ENCODE data around the gene KCNH4. TPM values are rescaled to one million over a fixed set of nuclear protein-coding genes. Genes with fewer than 3 reads are reported as not detected.

The KCNH4 gene
- total RNA-seq, 1 donor: not detected

DNA sequence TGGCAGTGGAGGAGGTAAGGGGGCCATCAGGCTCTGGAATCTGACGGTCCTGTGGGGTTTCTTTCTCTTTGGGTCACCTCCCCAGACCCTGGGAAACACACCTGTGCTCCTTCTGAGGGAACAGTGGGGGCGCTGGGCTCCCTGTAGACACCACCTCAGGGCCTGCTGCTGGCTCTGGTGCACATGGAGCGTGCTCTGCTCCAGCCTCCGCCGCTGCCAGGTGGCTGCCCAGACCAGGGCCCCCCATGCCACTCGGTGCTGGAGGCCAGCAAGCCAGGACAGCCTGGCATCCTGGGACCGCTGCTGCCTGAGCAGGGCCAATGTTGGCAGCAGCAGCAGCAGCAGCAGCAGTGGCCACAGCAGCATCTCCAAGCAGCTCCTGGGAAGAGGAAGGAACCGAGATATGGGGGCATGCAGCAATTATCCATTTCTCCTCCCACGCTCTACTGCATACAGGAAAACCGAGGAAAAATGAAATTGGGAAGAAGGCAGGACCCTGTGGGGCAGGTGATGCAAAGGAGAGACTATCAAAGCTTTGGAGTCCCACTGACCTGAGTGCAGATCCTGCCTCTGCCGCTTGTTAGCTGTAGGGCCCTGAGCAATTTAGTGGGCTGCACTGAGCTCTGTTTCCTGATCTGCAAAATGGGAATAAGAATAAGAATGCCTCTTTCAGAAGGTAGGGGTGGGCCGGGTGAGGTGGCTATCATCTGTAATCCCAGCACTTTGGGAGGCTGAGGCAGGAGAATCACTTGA lies 12.4 kb upstream of the KCNH4 start:
- no peak for TF ChIP-seq CTCF (IDR thresholded peaks at IDR 0.05; ENCODE audit: insufficient read depth, low read depth, low read length)
- H3K4me3 ChIP-seq (ENCODE audit: low read depth, low read length): peak overlapping the region; percentile 91
- no peak for DNase-seq (ENCODE audit: low read depth)

DNA sequence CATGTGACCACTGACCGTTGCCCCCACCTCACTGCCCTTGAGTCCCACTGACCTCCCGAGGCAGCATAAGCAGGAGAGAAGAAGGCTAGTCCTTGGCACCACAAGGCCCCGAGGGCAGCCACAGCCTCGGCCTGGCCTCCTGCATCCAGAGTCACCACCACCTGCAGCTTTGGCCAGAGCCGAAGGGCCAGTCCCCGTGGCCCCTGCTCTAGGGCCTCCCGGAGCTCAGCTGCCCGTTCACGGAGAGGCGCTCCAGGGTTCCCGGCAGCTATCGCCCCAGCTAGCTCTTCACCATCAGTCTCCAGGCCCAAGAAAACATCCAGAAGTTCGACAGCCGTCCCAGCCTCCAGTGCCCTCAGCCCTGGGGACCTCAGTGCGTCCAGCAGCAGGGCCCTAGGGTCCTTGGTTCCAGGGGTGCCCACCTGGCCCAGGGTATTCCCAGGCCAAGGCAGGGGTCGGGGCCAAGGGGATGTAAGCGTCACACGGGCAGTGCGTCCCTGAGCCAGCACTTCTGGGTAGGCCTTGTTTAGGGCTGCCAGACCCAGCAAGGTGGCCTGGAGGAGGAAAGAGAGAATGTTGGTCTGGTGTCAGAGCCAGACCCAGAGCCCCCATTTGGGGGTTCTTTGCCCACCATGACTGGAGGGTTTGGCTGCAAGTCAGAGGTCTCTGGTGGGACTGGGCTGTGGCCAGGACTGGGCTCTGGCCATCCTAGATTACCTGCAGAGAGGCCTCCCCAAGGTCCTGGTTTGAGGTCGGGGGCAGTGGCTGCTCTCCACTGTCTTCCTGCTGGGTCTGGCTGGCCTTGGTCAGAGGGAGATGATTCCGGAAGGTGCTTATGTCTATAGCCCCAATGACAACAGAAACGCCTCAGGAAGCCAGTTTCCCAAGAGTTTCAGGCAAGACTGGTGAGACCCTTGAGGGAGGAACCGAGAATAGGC lies 11.5 kb upstream of the KCNH4 start:
- no peak for DNase-seq (ENCODE audit: low read depth)
- no peak for TF ChIP-seq CTCF (IDR thresholded peaks at IDR 0.05; ENCODE audit: insufficient read depth, low read depth, low read length)
- no peak overlapping the region for H3K4me3 ChIP-seq (ENCODE audit: low read depth, low read length)

DNA sequence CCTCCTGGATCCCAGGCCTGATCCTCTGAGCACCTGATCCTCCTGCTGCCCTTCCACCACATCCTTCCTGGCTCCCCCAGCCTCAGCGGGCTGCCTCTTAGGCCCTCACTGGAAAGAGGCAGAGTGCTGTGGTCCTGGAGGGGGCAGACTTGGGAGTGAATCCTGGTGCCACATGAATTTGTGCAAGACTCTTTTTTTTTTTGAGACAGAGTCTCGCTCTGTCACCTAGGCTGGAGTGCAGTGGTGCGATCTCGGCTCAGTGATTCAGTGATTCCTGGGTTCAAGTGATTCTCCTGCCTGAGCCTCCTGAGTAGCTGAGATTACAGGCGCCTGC lies 10.3 kb upstream of the KCNH4 start:
- no peak overlapping the region for H3K4me3 ChIP-seq (ENCODE audit: low read depth, low read length)
- DNase-seq (ENCODE audit: low read depth): no peak
- no peak for TF ChIP-seq CTCF (IDR thresholded peaks at IDR 0.05; ENCODE audit: insufficient read depth, low read depth, low read length)

DNA sequence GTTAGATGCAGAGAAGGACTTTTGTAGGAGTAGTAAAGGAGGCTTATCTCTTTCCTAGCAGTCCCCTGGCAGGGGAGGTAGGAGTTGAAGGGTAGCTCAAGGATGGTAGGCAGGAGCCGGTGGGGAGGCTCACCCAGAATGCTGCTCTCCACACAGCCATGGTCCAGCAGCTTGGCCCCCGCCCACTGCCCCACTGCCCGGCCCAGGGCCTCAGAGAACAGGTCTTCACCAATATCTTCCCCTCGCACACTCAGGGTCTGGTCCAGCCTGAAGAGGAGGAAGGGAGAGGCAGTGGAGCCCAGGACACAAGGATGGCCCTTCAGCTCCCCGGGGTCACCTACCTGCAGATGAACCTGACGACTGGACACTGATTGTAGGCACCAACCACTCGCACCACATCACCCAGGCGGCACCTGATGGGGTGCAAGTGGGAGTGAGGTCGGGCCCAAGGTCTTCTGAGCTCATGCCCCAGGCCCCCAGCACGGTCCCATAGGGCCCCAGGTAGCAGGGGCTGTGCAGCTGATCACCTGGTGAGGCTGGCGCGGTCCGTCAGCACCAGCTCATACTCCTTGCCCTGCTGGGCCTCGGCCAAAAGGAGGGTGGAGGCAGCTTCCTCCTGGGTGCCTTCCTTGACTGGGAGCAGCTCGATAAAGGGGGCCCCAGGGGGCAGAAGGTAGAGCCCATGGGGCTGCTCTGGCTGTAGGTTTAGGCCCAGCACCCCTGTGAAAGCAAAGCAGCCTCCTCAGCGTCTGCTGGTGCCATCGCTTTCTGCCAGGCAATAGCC lies 9.7 kb upstream of the KCNH4 start:
- H3K4me3 ChIP-seq (ENCODE audit: low read depth, low read length): no peak overlapping the region
- DNase-seq (ENCODE audit: low read depth): no peak
- TF ChIP-seq CTCF (IDR thresholded peaks at IDR 0.05; ENCODE audit: insufficient read depth, low read depth, low read length): no peak

DNA sequence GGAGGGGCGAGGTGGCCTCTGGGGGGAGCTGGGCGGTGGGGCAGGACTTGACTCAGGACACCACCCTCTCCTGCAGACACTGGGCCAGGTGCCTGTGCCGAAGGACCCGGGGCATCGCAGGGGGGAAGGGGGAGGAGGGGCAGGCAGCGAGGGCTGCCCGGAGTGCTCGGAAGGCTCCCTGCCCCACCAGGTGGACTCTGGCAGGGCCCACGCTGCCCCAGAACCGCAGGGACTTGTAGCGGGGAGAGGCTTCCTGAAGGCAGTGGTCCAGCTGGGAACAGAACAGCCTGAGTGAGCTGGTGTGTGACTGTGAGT lies 8.7 kb upstream of the KCNH4 start:
- no peak for DNase-seq (ENCODE audit: low read depth)
- TF ChIP-seq CTCF (IDR thresholded peaks at IDR 0.05; ENCODE audit: insufficient read depth, low read depth, low read length): no peak

DNA sequence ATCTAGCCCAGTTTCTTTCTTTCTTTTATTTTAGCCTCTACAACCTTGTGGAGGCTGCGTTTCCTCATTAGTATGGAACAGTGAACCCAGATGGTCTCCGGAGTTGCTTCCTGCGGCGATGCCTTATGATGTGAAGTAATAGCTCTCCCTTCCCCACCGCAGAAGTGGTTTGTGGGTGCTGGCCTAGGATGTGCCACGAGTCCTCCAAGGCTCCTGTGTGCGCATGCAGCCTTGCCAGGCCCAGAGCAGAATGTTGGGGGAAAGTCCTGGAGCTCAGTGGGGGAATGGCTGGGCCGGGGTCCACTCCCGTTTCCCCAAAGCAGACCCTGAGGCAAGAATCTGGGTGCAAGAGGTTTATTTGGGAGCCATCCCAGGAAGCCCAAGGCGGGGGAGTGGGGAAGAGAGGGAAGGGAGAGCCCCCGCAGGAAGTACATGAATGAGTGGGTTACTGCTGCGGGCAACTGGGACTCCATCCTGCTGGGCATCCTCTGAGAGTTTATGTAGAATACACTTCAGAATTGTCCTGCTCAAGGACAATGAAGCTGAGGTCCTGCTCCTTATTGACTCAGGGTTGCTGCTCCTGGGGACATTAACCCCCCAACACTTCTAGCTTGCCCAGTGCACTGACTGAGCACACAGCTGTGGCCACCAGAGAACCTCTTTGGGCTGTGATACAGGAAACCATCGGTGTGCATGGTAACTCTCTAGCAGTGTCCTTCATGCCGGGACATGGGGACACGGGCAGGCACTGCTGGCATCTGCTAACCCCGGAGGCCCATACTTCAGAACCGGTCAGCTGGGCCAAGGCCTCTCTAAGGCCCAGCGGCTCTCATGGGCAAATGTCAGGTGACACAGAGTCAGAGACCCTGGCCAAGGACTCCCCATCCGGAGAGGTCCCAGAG lies 8.1 kb upstream of the KCNH4 start:
- H3K4me3 ChIP-seq (ENCODE audit: low read depth, low read length): no peak overlapping the region
- TF ChIP-seq CTCF (IDR thresholded peaks at IDR 0.05; ENCODE audit: insufficient read depth, low read depth, low read length): no peak
- DNase-seq (ENCODE audit: low read depth): no peak

More for the DNA sequence above, 8.7 kb upstream of the KCNH4 start:
- no peak overlapping the region for H3K4me3 ChIP-seq (ENCODE audit: low read depth, low read length)

Measured in fibroblast of villous mesenchyme (primary cell).